Endothelial cell of umbilical vein (primary cell): Measurements from ENCODE around the gene CFAP46.

Experiments used
- EZH2 ChIP-seq: IDR thresholded peaks from 2 replicates; pipeline ENCODE4 v1.6.1; 2012; ENCODE audit warnings: borderline replicate concordance, low read depth, mild to moderate bottlenecking, moderate library complexity, low read length, inconsistent platforms; ENCODE audit not compliant: severe bottlenecking
- POLR2A ChIP-seq: IDR thresholded peaks from 2 replicates; pipeline ENCODE4 v1.6.1; 2012; ENCODE audit warnings: low read depth, mild to moderate bottlenecking, control low read depth, low read length
- TF ChIP-seq, protein P1 (sequence below), 2 donors: IDR thresholded peaks; 1 replicate in 1 of 2; 2 replicates in 1 of 2; pipeline ENCODE4 v1.5.1; 2011; ENCODE audit warnings: low read length in 2 of 2, mild to moderate bottlenecking in 2 of 2, moderate library complexity in 2 of 2, control low read depth in 1 of 2, inconsistent platforms in 1 of 2, low read depth in 1 of 2; ENCODE audit not compliant: insufficient read depth in 1 of 2; ENCODE audit errors: extremely low read depth in 1 of 2

GRCh38 chr10:132974249-132974796, 32.0 kb upstream of the CFAP46 start:
- TF ChIP-seq, protein P1, sequence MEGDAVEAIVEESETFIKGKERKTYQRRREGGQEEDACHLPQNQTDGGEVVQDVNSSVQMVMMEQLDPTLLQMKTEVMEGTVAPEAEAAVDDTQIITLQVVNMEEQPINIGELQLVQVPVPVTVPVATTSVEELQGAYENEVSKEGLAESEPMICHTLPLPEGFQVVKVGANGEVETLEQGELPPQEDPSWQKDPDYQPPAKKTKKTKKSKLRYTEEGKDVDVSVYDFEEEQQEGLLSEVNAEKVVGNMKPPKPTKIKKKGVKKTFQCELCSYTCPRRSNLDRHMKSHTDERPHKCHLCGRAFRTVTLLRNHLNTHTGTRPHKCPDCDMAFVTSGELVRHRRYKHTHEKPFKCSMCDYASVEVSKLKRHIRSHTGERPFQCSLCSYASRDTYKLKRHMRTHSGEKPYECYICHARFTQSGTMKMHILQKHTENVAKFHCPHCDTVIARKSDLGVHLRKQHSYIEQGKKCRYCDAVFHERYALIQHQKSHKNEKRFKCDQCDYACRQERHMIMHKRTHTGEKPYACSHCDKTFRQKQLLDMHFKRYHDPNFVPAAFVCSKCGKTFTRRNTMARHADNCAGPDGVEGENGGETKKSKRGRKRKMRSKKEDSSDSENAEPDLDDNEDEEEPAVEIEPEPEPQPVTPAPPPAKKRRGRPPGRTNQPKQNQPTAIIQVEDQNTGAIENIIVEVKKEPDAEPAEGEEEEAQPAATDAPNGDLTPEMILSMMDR (IDR thresholded peaks at IDR 0.05; ENCODE audit: extremely low read depth in 1 of 2, insufficient read depth in 1 of 2, low read depth in 1 of 2, low read length in 2 of 2) = no peak
- TF ChIP-seq EZH2 (no peak), POLR2A (no peak)
